ENCODE results near the gene PTPRN2. TPM values are rescaled to one million over a fixed set of nuclear protein-coding genes. Genes with fewer than 3 reads are reported as not detected.

The PTPRN2 gene
- total RNA-seq, 1 donor from 2014 or later, result 7.8 TPM

- DNase-seq (ENCODE audit: low spot score), result no peak
Measured at GRCh38 chr7:158576050-158576762, 11.4 kb downstream of the PTPRN2 start.

- DNase-seq (ENCODE audit: low spot score), result no peak
Measured at GRCh38 chr7:158574308-158575036, 13.2 kb downstream of the PTPRN2 start.

- no peak for DNase-seq (ENCODE audit: low spot score)
Measured at GRCh38 chr7:158573310-158573709, 14.3 kb downstream of the PTPRN2 start.

GRCh38 chr7:158572000-158572828, 15.4 kb downstream of the PTPRN2 start:
- DNase-seq (ENCODE audit: low spot score), result no peak

GRCh38 chr7:158570449-158571170, 17.0 kb downstream of the PTPRN2 start:
- no peak for DNase-seq (ENCODE audit: low spot score)

- no peak for DNase-seq (ENCODE audit: low spot score)
Measured at GRCh38 chr7:158569858-158570323, 17.7 kb downstream of the PTPRN2 start.

GRCh38 chr7:158568974-158569857, 18.4 kb downstream of the PTPRN2 start:
- no peak for DNase-seq (ENCODE audit: low spot score)

- DNase-seq (ENCODE audit: low spot score), result no peak
Measured at GRCh38 chr7:158567153-158567603, 20.4 kb downstream of the PTPRN2 start.

- DNase-seq (ENCODE audit: low spot score), result no peak
Measured at GRCh38 chr7:158564663-158565035, 23.0 kb downstream of the PTPRN2 start.

- DNase-seq (ENCODE audit: low spot score), result no peak
Measured at GRCh38 chr7:158563911-158564662, 23.5 kb downstream of the PTPRN2 start.

- DNase-seq (ENCODE audit: low spot score), result no peak
Measured at GRCh38 chr7:158563051-158563450, 24.6 kb downstream of the PTPRN2 start.

- no peak for DNase-seq (ENCODE audit: low spot score)
Measured at GRCh38 chr7:158562517-158562916, 25.1 kb downstream of the PTPRN2 start.

- DNase-seq (ENCODE audit: low spot score), result no peak
Measured at GRCh38 chr7:158561659-158562058, 26.0 kb downstream of the PTPRN2 start.

GRCh38 chr7:158560386-158560785, 27.2 kb downstream of the PTPRN2 start:
- no peak for DNase-seq (ENCODE audit: low spot score)

GRCh38 chr7:158559356-158559755, 28.3 kb downstream of the PTPRN2 start:
- DNase-seq (ENCODE audit: low spot score), result no peak

GRCh38 chr7:158558816-158559215, 28.8 kb downstream of the PTPRN2 start:
- DNase-seq (ENCODE audit: low spot score), result no peak

- no peak for DNase-seq (ENCODE audit: low spot score)
Measured at GRCh38 chr7:158557441-158557755, 30.2 kb downstream of the PTPRN2 start.

GRCh38 chr7:158556721-158557440, 30.7 kb downstream of the PTPRN2 start:
- no peak for DNase-seq (ENCODE audit: low spot score)

- DNase-seq (ENCODE audit: low spot score), result no peak
Measured at GRCh38 chr7:158555034-158555520, 32.5 kb downstream of the PTPRN2 start.
